Prostate gland (tissue), 2 donors: ENCODE measurements around the gene CRYZ. TPM values are rescaled to one million over a fixed set of nuclear protein-coding genes. Genes with fewer than 3 reads are reported as not detected.

ENCODE experiments used
- DNase-seq: peaks from one replicate; pipeline ENCODE4 v3.0.0-alpha.2; 2019; ENCODE audit warnings: low spot score
- H3K27ac ChIP-seq, 2 donors: fragments of 200-600 bp; sonication (generic); 2 replicates each; pipeline ENCODE4 v1.5.1; 2017 to 2019
- H3K27me3 ChIP-seq: fragments of 200-600 bp; sonication (generic); replicated peaks from 2 replicates; pipeline ENCODE4 v1.5.1; 2019; ENCODE audit not compliant: insufficient read depth
- H3K36me3 ChIP-seq, 2 donors: fragments of 200-600 bp; sonication (generic); 1 replicate in 1 of 2; 2 replicates in 1 of 2; pipeline versions ENCODE4 v1.5.1 to v1.8.1; 2017 to 2019
- H3K4me1 ChIP-seq: fragments of 200-600 bp; sonication (generic); replicated peaks from 2 replicates; pipeline ENCODE4 v1.5.1; 2019
- H3K4me3 ChIP-seq, 2 donors: fragments of 200-600 bp; sonication (generic); 2 replicates each; pipeline ENCODE4 v1.5.1; 2017 to 2019
- H3K9me3 ChIP-seq: fragments of 200-600 bp; sonication (generic); 2 replicates; pipeline ENCODE4 v1.5.1; 2017
- POLR2A ChIP-seq: fragments of 450-650 bp; IDR thresholded peaks from one replicate; pipeline ENCODE4 v1.6.1; 2016; ENCODE audit warnings: antibody characterized with exemption, mild to moderate bottlenecking
- POLR2AphosphoS5 ChIP-seq: sonication (generic); formaldehyde crosslinking; IDR thresholded peaks from one replicate; pipeline ENCODE4 v1.6.1; 2017; ENCODE audit warnings: antibody characterized with exemption
- WGBS: methylation state at CpG from one replicate; pipeline ENCODE4 v1.1.5; 2018; 5-methylcytosine and 5-hydroxymethylcytosine counted together
- intact Hi-C: fragments of 100-400 bp; cut with DNase I; formaldehyde crosslinking; loops from one replicate; pipeline ENCODE4 v1.14.2; 2022
- total RNA-seq, 2 donors: library from RNA; depleted of rRNA; stranded (reverse); fragments of >200 nt; gene quantifications; one replicate each; pipeline ENCODE4 v1.1.0, GENCODE V29; 2016
- TF ChIP-seq, protein P1 (sequence below), 4 experiments: fragments of 200-600 bp in 2 of 4; fragments of 450-650 bp in 2 of 4; sonication (generic) in 2 of 4; IDR thresholded peaks; 1 replicate in 3 of 4; 2 replicates in 1 of 4; pipeline ENCODE4 v1.5.1; 2016 to 2019; ENCODE audit warnings: antibody characterized with exemption in 4 of 4, mild to moderate bottlenecking in 2 of 4, moderate library complexity in 2 of 4

CRYZ gene, protein sequence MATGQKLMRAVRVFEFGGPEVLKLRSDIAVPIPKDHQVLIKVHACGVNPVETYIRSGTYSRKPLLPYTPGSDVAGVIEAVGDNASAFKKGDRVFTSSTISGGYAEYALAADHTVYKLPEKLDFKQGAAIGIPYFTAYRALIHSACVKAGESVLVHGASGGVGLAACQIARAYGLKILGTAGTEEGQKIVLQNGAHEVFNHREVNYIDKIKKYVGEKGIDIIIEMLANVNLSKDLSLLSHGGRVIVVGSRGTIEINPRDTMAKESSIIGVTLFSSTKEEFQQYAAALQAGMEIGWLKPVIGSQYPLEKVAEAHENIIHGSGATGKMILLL
- total RNA-seq = 10 to 100 TPM; 21.2 to 41.9 TPM

DNA sequence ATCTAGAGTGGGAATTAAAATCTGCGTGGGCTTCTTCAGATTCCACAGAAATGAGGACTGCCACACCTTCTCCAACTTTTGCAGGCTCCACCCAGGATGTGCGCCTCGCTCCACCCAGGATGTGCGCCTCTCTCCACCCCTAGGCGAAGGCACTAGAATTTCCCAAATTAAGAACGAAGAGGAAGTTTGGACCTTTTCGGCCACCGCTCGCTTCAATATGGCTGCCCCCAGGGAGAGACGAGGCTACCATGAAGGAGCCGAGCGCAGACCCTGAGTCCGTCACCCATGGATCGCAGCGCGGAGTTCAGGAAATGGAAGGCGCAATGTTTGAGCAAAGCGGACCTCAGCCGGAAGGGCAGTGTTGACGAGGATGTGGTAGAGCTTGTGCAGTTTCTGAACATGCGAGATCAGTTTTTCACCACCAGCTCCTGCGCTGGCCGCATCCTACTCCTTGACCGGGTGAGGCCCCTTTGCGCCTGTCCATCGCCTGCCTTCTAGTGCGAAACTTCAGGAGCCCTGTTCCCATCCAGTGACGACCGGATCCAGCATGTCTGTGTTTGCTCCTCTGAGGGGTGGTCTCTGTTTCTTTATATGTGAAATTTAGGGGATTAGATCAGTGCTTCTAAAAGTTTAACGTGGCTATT is at the start of gene CRYZ, which contains the start of gene TYW3:
Gene CRYZ (minus strand): TSS at position 91 of the 644 bp plus-strand sequence. CDS start 8,229 bp downstream, outside the sequence.
Gene TYW3 (plus strand): TSS at position 193 of the 644 bp plus-strand sequence. CDS start 93 bp downstream, at position 286.
- Histone ChIP-seq H3K9me3 (no peaks in the 10 kb centered on the region), H3K4me3 (peak within 1 kb of the TSS; percentile 61 to 80), H3K27ac (peak within 1 kb of the TSS; percentile 80 to 82), H3K4me1 (no peaks in the 10 kb centered on the region), H3K36me3 (peaks cover 0 to 4% of the 10 kb centered on the region in 2 donors), H3K27me3 (no peaks in the 10 kb centered on the region)
- TF ChIP-seq POLR2A = peak; percentile 54
- TF ChIP-seq POLR2AphosphoS5 = peak; percentile 95
- TF ChIP-seq, protein P1, sequence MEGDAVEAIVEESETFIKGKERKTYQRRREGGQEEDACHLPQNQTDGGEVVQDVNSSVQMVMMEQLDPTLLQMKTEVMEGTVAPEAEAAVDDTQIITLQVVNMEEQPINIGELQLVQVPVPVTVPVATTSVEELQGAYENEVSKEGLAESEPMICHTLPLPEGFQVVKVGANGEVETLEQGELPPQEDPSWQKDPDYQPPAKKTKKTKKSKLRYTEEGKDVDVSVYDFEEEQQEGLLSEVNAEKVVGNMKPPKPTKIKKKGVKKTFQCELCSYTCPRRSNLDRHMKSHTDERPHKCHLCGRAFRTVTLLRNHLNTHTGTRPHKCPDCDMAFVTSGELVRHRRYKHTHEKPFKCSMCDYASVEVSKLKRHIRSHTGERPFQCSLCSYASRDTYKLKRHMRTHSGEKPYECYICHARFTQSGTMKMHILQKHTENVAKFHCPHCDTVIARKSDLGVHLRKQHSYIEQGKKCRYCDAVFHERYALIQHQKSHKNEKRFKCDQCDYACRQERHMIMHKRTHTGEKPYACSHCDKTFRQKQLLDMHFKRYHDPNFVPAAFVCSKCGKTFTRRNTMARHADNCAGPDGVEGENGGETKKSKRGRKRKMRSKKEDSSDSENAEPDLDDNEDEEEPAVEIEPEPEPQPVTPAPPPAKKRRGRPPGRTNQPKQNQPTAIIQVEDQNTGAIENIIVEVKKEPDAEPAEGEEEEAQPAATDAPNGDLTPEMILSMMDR (IDR thresholded peaks at IDR 0.05) = peak in 2 of 4 experiments; percentile 30 to 46
- WGBS = 14% methylated on average over 30 of the region's 30 CpGs
- peak; percentile 89 for DNase-seq
- intact Hi-C loops = loop anchor here (5.0 kb wide), 1 partner anchor 536 kb away; the partner anchor contains the start of genes FPGT and LRRIQ3

DNA sequence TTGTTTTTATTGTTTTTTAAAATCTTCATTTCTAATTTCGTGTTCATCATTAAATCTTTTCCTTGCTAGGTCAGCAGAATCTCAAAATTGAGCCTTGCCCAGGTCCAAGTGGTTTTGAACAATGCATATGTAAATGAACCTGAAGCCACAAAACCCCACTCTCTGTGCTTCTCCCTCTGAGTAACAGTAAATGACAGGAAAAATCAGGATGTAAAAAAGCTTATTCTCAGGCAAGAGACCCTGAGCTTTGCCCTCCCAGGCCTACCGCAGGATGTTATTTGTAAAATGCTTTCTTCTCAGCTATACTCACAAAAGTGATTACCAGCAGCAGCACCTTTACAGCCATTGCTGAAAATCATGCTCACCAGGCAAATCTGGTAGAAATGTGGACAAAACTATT is 47.7 kb upstream of the CRYZ start:
- DNase-seq = no peak
- no peaks in the 10 kb centered on the region for H3K36me3 ChIP-seq
- intact Hi-C loops = no loop called here
- H3K9me3 ChIP-seq = no peaks in the 10 kb centered on the region
- no peak for TF ChIP-seq POLR2A
- TF ChIP-seq POLR2AphosphoS5 = no peak
- TF ChIP-seq, protein P1 (IDR thresholded peaks at IDR 0.05) = no peak
- WGBS = 35% methylated on average over 2 of the region's 2 CpGs
- no peaks in the 10 kb centered on the region for H3K4me1 ChIP-seq
- H3K27ac ChIP-seq = no peak overlapping the region
- no peaks in the 10 kb centered on the region for H3K27me3 ChIP-seq
- no peak overlapping the region for H3K4me3 ChIP-seq

DNA sequence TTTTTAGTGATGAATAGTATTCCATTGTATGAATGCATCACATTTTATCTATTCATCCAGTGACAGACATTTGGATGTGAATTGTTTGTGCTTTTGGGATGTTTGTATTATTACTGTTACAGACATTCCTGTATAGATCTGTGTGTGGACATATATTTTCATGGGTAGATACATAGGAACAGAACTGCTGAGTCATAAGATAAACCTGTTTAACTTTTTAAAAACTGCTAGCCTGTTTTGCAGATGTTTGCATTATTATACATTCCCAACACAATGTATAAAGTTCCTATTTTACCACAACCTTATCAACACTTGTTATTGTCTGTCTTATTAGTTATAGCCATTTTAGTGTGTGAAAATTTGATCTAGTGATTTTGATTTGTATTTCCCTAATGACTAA is 46.9 kb upstream of the CRYZ start:
- Histone ChIP-seq H3K4me1 (no peaks in the 10 kb centered on the region), H3K4me3 (no peak overlapping the region), H3K9me3 (no peaks in the 10 kb centered on the region), H3K27me3 (no peaks in the 10 kb centered on the region), H3K36me3 (no peaks in the 10 kb centered on the region), H3K27ac (no peak overlapping the region)
- TF ChIP-seq, protein P1 (IDR thresholded peaks at IDR 0.05) = no peak
- TF ChIP-seq POLR2A (no peak), POLR2AphosphoS5 (no peak)
- no peak for DNase-seq
- intact Hi-C loops = no loop called here

DNA sequence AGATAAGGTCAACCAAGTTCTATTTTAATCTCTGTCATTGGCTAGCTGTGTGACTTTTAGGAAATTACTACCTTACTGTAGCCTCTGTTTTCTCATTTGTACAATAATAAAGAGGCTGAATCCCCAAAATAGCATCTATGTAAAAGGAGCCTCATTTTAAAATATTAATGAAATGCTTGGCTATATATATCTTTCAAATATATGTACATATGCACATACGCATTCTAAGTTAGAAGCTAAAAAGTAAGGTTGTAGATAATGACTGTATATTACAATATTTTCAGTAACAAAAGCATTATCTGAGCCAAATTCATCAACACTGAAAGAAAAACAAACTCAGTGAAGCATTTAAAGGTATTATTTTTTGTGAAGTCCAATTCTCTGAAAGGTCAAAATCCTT is 44.7 kb upstream of the CRYZ start:
- no peak for DNase-seq
- no peak overlapping the region for H3K27ac ChIP-seq
- intact Hi-C loops = no loop called here
- H3K4me1 ChIP-seq = no peaks in the 10 kb centered on the region
- no peaks in the 10 kb centered on the region for H3K9me3 ChIP-seq
- no peaks in the 10 kb centered on the region for H3K27me3 ChIP-seq
- 100% methylated on average over 1 of the region's 1 CpG for WGBS
- no peaks in the 10 kb centered on the region for H3K36me3 ChIP-seq
- no peak overlapping the region for H3K4me3 ChIP-seq
- TF ChIP-seq POLR2A (no peak), POLR2AphosphoS5 (no peak)

DNA sequence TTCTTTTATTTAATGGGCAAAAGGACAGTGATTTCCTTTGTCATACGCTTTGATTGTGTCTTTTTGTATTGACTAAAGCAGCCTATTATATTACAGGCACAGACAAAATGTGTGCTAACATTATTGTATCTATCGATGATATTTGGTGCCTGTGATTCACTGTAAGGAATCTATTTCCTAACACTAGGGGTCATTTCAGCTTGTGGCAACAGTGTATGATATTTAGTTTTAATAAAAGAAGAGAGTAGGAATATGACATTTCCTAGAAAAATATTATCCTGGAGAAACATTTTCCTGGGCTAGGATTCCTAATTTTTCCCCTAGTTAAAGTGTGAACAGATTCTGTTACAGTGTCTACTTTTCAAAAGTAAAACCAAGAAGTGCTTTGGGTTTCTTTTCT is 42.9 kb upstream of the CRYZ start:
- WGBS = 83% methylated on average over 2 of the region's 2 CpGs
- H3K4me3 ChIP-seq = no peak overlapping the region
- no peaks in the 10 kb centered on the region for H3K9me3 ChIP-seq
- intact Hi-C loops = no loop called here
- DNase-seq = no peak
- TF ChIP-seq, protein P1 (IDR thresholded peaks at IDR 0.05) = no peak
- TF ChIP-seq POLR2AphosphoS5 (no peak), POLR2A (no peak)
- H3K36me3 ChIP-seq = no peaks in the 10 kb centered on the region
- H3K4me1 ChIP-seq = no peaks in the 10 kb centered on the region
- H3K27me3 ChIP-seq = no peaks in the 10 kb centered on the region
- no peak overlapping the region for H3K27ac ChIP-seq
